DND-41 (cell line): ENCODE data around the gene SVBP.

Experiments
- ATAC-seq: fragments of 200-7000 bp; cut with Tn5 transposase; 3 replicates; pipeline ENCODE4 v1.9.1; 2021; ENCODE audit warnings: low read depth; ENCODE audit not compliant: insufficient read depth
- DNase-seq: peaks from one replicate; pipeline ENCODE4 v3.0.0-alpha.2; 2020
- H2AFZ ChIP-seq: 2 replicates; pipeline ENCODE4 v1.6.0; 2012; ENCODE audit warnings: low read depth, low read length
- H3K27ac ChIP-seq: 2 replicates; pipeline ENCODE4 v1.5.1; 2012; ENCODE audit warnings: low read length, inconsistent platforms
- H3K27me3 ChIP-seq: fragments of 200-600 bp; sonication (generic); 2 replicates; pipeline ENCODE4 v1.6.0; 2012; ENCODE audit warnings: low read length, mild to moderate bottlenecking, inconsistent platforms; ENCODE audit not compliant: insufficient read depth, poor library complexity
- H3K36me3 ChIP-seq: 2 replicates; pipeline ENCODE4 v1.5.1; 2012; ENCODE audit warnings: low read length, inconsistent platforms; ENCODE audit not compliant: insufficient read depth
- H3K4me1 ChIP-seq: 2 replicates; pipeline ENCODE4 v1.5.1; 2012; ENCODE audit warnings: mild to moderate bottlenecking, low read length; ENCODE audit not compliant: insufficient read depth
- H3K4me2 ChIP-seq: 2 replicates; pipeline ENCODE4 v1.6.0; 2012; ENCODE audit warnings: mild to moderate bottlenecking, moderate library complexity, low read length, inconsistent platforms; ENCODE audit not compliant: insufficient read depth
- H3K4me3 ChIP-seq, 2 experiments: fragments of 200-600 bp in 1 of 2; shearing (Covaris generic) in 1 of 2; 2 replicates each; pipeline ENCODE4 v1.5.1; 2012 to 2016; ENCODE audit warnings: inconsistent platforms in 2 of 2, low read length in 2 of 2, mild to moderate bottlenecking in 2 of 2, low read depth in 1 of 2, moderate library complexity in 1 of 2
- H3K79me2 ChIP-seq: 2 replicates; pipeline ENCODE4 v1.6.0; 2012; ENCODE audit warnings: low read length, inconsistent platforms; ENCODE audit not compliant: insufficient read depth
- H3K9ac ChIP-seq: 2 replicates; pipeline ENCODE4 v1.6.0; 2012; ENCODE audit warnings: low read depth, mild to moderate bottlenecking, inconsistent platforms, low read length, moderate library complexity
- H3K9me3 ChIP-seq: 2 replicates; pipeline ENCODE4 v1.5.1; 2012; ENCODE audit warnings: low read length, moderate library complexity, mild to moderate bottlenecking, inconsistent platforms; ENCODE audit not compliant: insufficient read depth, severe bottlenecking
- H4K20me1 ChIP-seq: 2 replicates; pipeline ENCODE4 v1.6.0; 2012; ENCODE audit warnings: low read length; ENCODE audit not compliant: insufficient read depth
- EZH2 ChIP-seq: IDR thresholded peaks from 3 replicates; pipeline ENCODE4 v1.6.1; 2012; ENCODE audit warnings: borderline replicate concordance, low read depth, mild to moderate bottlenecking, moderate library complexity, low read length, inconsistent platforms; ENCODE audit not compliant: severe bottlenecking
- TF ChIP-seq, protein P1 (sequence below): IDR thresholded peaks from 2 replicates; pipeline ENCODE4 v1.5.1; 2012; ENCODE audit warnings: borderline replicate concordance, low read length, moderate library complexity, mild to moderate bottlenecking; ENCODE audit not compliant: poor library complexity, severe bottlenecking; ENCODE audit errors: extremely low read depth

SVBP gene

GRCh38 chr1:42832641-42833240, 15.5 kb upstream of the SVBP start:
- H3K9ac ChIP-seq = no peak overlapping the region
- H3K9me3 ChIP-seq = no peaks in the 10 kb centered on the region
- TF ChIP-seq EZH2 = no peak
- TF ChIP-seq, protein P1, sequence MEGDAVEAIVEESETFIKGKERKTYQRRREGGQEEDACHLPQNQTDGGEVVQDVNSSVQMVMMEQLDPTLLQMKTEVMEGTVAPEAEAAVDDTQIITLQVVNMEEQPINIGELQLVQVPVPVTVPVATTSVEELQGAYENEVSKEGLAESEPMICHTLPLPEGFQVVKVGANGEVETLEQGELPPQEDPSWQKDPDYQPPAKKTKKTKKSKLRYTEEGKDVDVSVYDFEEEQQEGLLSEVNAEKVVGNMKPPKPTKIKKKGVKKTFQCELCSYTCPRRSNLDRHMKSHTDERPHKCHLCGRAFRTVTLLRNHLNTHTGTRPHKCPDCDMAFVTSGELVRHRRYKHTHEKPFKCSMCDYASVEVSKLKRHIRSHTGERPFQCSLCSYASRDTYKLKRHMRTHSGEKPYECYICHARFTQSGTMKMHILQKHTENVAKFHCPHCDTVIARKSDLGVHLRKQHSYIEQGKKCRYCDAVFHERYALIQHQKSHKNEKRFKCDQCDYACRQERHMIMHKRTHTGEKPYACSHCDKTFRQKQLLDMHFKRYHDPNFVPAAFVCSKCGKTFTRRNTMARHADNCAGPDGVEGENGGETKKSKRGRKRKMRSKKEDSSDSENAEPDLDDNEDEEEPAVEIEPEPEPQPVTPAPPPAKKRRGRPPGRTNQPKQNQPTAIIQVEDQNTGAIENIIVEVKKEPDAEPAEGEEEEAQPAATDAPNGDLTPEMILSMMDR = no peak
- H3K79me2 ChIP-seq = no peaks in the 10 kb centered on the region
- no peaks in the 10 kb centered on the region for H3K4me1 ChIP-seq
- ATAC-seq (no peak), DNase-seq (no peak)
- no peaks in the 10 kb centered on the region for H4K20me1 ChIP-seq
- no peak overlapping the region for H3K27ac ChIP-seq
- H2AFZ ChIP-seq = no peak overlapping the region
- no peaks in the 10 kb centered on the region for H3K27me3 ChIP-seq
- H3K36me3 ChIP-seq = no peaks in the 10 kb centered on the region
- H3K4me2 ChIP-seq = no peak overlapping the region
- no peak overlapping the region for H3K4me3 ChIP-seq

- no peak overlapping the region for H3K4me3 ChIP-seq
- no peaks in the 10 kb centered on the region for H3K4me1 ChIP-seq
- no peak overlapping the region for H3K9ac ChIP-seq
- no peak for DNase-seq
- no peak overlapping the region for H2AFZ ChIP-seq
- H4K20me1 ChIP-seq = no peaks in the 10 kb centered on the region
- no peak for ATAC-seq
- H3K27ac ChIP-seq = no peak overlapping the region
- no peaks in the 10 kb centered on the region for H3K27me3 ChIP-seq
- H3K4me2 ChIP-seq = no peak overlapping the region
- H3K79me2 ChIP-seq = no peaks in the 10 kb centered on the region
- no peaks in the 10 kb centered on the region for H3K9me3 ChIP-seq
- H3K36me3 ChIP-seq = no peaks in the 10 kb centered on the region
- TF ChIP-seq EZH2 = no peak
- TF ChIP-seq, protein P1 = no peak
Measured at GRCh38 chr1:42831273-42831672, 14.1 kb upstream of the SVBP start.

DNA sequence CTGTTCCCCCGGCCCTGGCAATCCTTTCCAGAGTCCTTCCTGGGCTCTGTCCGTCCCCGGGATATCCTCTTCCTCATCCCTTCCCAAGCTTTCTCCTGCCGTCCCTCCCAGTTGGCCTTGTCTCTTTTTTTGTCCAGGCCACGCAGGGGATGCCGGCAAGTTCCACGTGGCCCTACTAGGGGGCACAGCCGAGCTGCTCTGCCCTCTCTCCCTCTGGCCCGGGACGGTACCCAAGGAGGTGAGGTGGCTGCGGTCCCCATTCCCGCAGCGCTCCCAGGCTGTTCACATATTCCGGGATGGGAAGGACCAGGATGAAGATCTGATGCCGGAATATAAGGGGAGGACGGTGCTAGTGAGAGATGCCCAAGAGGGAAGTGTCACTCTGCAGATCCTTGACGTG, 13.4 kb upstream of the SVBP start:
- H3K79me2 ChIP-seq = no peaks in the 10 kb centered on the region
- DNase-seq = no peak
- H3K4me1 ChIP-seq = no peaks in the 10 kb centered on the region
- TF ChIP-seq EZH2 = no peak
- TF ChIP-seq, protein P1 = no peak
- H3K36me3 ChIP-seq = no peaks in the 10 kb centered on the region
- H2AFZ ChIP-seq = no peak overlapping the region
- H3K27me3 ChIP-seq = no peaks in the 10 kb centered on the region
- no peaks in the 10 kb centered on the region for H4K20me1 ChIP-seq
- H3K4me3 ChIP-seq = no peak overlapping the region
- H3K27ac ChIP-seq = no peak overlapping the region
- H3K4me2 ChIP-seq = no peak overlapping the region
- H3K9ac ChIP-seq = no peak overlapping the region
- no peak for ATAC-seq
- H3K9me3 ChIP-seq = no peaks in the 10 kb centered on the region
